IPS-NIHi7 (cell line): ENCODE measurements around the gene SLC7A5.
A peak's percentile ranks its signal among the peaks of the same experiment; 100 is the strongest.
"Not testable (repeated sequence)": the region's sequence is repeated elsewhere in the genome, so short reads cannot be mapped to it uniquely, and the experiment has no call there.

Experiments
- DNase-seq: peaks from one replicate; pipeline ENCODE4 v3.0.0; 2012; ENCODE audit warnings: mixed read lengths; ENCODE audit errors: extremely low spot score

Gene SLC7A5

GRCh38 chr16:87822108-87822970 lies 47.0 kb downstream of the SLC7A5 start:
- peak; percentile 59 for DNase-seq

DNA sequence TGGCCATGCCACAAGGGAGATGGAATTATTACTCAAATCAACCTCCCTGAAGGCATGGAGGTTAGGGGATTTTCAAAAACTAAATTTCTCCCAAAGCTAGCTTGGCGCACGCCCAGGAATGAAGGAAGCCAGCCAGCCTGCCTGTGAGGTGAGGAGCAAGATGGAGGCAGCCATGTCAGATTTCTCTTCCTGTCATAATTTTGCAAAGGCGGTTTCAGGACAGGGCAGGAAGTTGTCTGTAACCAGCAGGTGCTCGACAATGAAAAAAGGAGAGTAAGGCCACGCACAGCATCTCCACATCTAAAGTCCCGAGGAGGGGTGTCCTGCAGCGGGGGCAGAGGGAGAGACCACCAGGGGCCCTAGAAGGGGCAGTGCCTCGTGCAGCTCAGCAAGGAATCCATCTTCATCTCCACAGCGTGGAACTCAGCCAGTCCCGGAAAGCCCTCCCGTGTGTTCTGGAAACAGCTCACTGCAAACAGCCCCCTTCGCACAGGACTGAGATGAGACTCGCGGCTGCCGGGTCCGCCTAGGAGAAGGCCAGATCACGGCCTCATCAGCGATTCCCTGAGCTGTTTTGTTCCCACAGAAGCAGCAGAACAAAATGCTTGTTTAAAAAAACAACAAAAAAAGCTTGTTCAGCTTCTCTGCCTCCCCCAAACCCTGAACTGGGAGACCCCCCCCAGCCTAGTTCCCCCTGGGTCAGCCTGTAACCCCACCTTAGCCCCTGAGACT lies 47.8 kb downstream of the SLC7A5 start:
- no peak for DNase-seq

DNA sequence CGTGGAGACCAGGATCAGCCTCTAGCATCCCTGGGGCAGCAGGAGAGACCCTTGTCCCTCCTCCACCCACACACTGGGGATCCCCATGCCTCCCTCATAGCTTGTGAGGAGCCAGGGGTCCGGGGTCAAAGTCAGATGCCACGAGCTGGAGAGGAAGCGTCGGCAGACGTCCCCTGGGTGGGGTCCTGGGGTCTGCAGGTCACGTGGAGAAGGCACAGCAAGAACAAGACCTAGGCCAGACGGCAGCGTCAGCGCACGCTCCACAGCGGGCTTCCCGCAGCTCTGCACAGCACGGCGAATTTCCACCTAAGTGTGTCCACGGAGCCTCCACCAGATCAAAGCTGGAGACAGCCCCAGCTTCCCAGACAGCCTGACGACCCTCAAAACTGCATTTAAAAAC lies 49.3 kb downstream of the SLC7A5 start:
- no peak for DNase-seq

DNA sequence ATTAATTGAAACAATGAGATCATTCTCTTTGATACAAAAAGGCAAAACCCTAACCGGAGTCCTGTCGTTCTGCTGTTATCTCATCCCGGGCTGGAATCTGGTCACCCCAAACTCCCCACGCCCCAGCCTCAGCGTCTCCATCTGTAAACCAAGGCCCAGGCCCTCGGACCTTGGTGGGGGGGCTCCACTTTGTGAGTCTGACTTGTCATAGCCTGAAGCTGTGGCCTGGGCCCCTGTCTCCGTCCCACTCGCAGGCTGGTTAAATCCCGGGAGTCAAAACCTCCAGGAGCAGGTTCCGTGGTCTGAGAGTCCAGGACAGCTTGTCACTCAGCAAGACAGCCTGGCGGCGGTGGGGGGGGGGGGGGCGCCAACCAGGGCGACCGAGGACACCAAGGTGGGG lies 50.0 kb downstream of the SLC7A5 start:
- no peak for DNase-seq

GRCh38 chr16:87818533-87819161 lies 50.7 kb downstream of the SLC7A5 start:
- DNase-seq: no peak

GRCh38 chr16:87817910-87818309 lies 51.4 kb downstream of the SLC7A5 start:
- no peak for DNase-seq

- DNase-seq: not testable (repeated sequence)
Measured at GRCh38 chr16:87817370-87817769, 51.9 kb downstream of the SLC7A5 start.

DNA sequence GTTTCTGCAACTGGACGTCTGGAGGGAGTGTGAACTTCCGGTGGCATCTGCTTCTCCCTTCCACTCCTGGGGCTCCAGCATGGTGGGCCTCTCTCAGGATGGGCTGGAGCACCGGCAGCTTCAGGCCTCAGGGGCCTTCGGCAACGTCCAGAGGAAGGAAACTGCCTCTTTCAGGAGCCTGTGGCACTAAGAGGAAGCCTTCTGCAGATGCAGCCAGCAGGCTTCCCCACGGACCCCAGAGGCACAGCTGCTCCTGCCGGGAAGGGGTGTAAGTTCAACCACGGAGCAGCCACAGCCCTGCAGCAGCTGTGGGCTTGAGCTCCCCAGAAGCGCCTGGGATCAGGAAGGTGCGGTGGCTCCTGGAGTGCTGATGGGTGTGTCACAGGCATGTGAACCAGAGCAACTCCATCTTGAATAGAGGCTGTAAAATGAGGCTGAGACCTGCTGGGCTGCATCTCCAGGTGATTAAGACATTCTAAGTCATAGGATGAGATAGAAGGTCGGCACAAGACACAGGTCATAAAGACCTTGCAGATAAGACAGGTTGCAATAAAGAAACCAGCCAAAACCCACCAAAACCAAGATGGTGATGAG lies 52.7 kb downstream of the SLC7A5 start:
- DNase-seq: no peak

- no peak for DNase-seq
Measured at GRCh38 chr16:87815567-87815966, 53.7 kb downstream of the SLC7A5 start.

GRCh38 chr16:87812200-87812656 lies 57.1 kb downstream of the SLC7A5 start:
- no peak for DNase-seq

DNA sequence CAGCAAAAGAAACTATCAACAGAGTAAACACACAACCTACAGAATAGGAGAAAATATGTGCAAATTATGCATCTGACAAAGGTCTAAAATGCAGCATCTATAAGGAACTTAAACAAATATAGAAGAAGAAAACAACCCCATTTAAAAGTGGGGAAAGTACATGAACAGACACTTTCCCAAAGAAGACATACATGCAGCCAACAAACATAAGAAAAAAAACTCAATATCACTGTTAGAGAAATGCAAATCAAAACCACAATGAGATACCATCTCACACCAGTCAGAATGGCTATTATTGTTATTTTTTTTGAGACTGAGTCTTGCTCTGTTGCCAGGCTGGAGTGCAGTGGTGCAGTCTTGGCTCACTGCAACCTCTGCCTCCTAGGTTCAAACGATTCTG lies 57.9 kb downstream of the SLC7A5 start:
- not testable (repeated sequence) for DNase-seq

- no peak for DNase-seq
Measured at GRCh38 chr16:87809150-87809902, 60.0 kb downstream of the SLC7A5 start.

- no peak for DNase-seq
Measured at GRCh38 chr16:87808108-87808507, 61.2 kb downstream of the SLC7A5 start.

DNA sequence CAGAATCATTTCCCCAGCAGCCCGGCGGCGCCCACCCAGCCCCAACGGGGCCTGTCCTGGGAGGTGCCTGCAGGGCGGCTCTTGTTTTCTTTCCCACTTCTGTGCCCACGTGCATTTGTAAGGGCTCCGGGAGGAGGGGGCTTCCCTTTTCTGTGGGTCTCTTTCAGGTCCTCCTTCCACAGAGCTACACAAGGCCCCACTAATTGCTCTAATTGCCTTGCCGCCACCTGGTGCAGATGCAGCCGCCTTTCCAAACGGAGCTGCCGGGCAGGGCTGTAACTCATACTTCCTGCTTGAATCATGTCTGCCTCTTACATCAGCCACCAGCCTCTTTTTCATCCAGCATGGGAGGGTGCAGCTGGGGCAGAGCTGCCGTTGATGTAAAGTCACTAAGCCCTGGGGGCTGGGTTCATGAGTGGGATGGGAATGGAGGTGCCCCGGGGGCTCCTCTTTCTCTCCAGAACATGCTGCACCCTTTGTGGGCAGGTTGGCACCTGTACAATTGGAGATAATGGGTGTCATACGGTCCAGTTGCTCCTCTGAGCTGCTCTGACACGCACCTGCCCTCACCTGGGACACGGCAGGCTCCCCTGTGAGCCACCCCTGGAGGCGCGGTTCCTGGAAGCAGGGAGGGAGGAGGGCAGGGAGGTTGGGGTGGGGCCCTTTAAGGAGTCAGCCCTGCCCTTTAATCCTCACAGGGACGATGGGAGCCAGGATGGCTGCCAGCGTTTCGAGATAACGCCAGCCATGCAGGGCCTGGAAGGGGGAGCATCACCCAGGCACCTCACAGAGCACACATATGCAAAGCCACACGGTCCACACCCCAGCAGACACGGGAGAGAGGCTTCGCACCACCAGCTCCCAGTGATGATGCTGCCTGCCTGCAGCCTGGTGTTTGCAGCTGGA lies 62.4 kb downstream of the SLC7A5 start:
- no peak for DNase-seq

DNA sequence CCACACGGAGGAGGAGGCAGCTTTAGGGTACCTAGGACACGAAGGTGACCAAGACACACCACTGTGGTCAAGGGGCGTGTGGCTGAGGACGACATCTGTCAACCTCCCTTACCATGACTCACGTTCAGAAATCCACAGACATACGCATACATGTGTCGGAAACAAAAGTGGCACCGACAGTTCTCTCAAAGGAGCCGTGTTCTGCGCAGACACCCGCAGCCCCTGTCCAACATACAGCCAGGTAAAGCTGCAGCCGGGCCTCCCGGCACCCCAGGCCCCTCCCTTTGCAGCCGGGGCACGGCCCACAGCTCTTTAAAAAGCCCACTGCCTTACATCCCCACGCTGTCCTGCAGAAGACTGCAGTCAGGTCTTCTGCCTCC lies 63.1 kb downstream of the SLC7A5 start:
- no peak for DNase-seq

DNA sequence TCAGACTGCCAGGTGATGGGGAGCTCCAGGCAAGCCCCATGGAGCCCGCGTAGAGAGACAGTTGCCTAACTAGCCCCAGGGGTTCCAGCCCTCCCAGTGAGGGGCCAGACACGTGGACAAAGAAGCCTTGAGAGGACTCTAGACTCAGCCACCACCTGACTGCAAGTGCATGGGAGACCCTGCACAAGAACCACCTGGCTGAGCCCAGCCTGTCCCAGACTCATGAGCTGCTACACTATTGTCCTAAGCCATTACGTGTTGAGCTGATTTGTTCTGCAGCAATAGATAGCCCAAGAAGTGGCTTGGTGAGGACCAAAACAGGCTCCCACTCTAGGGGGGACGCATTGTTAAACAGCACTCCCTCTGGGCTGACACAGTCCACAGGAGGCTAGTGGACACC lies 65.9 kb downstream of the SLC7A5 start:
- DNase-seq: no peak

DNA sequence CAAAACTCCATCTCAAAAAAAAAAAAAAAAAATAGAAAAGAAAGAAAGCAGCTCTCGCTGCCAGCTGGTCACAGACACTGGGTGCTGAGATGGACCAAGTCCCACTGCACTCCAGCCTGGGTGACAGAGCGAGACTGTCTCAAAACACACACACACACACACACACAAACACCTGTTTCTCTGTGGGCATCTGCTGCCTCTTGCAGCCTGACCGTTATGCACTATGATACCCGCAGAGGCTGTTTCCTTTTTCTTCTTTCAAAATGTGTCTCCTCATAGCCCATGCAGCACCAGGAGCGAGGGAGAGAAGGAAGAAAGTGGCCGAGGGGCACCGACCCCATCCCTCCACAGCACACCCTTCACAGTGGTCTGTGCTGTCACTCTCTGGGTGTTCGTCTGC lies 66.6 kb downstream of the SLC7A5 start:
- no peak for DNase-seq

- DNase-seq: no peak
Measured at GRCh38 chr16:87801679-87802259, 67.5 kb downstream of the SLC7A5 start.

- no peak for DNase-seq
Measured at GRCh38 chr16:87800497-87800896, 68.8 kb downstream of the SLC7A5 start.

- DNase-seq: no peak
Measured at GRCh38 chr16:87795336-87795735, 74.0 kb downstream of the SLC7A5 start.
